HG03039 (cell line): ENCODE measurements around the gene PABPC1L.
A peak's percentile ranks its signal among the peaks of the same experiment; 100 is the strongest.
"Not testable (repeated sequence)": the region's sequence is repeated elsewhere in the genome, so short reads cannot be mapped to it uniquely, and the experiment has no call there.

Experiments used
- ATAC-seq: cut with Tn5 transposase; IDR thresholded peaks from one replicate; pipeline ENCODE4 v1.9.1; 2021; ENCODE audit warnings: mild to moderate bottlenecking, moderate library complexity; ENCODE audit not compliant: unreplicated experiment

The PABPC1L gene

DNA sequence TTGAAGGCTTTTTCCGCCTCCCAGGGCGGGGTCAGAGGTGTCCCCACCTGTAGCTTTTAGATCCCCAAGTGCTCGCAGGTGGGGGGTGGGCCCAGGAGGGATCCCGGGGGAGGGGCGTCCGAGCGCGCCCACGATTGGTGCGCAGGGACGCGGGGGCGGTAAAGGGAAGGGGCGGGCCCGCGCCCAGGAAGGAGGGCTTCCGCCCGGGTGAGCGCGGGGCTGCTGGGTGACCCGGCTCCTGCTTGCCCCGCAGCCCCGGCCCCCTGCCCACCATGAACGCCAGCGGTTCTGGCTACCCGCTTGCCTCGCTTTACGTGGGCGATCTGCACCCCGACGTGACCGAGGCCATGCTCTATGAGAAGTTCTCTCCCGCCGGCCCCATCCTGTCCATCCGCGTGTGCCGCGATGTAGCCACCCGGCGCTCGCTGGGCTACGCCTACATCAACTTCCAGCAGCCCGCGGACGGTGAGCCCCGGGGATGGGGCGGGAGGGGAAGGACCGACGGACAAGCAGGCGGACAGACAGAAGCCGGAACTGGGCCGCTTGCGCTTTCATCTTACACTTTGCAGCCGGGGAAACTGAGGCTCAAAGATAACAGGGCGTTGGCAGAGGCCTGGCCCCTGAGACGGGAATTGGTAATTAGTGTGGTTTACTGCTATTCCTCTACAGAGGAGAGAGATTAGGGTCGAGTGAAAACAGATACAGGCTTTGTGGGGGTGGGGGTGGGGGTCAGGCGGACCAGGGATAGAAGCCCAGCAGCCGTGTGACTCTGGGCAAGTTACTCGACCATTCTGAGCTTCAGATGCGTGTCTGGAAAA, at the start of gene PABPC1L:
Gene PABPC1L (plus strand): TSS at position 189 of the 818 bp plus-strand sequence. CDS start 84 bp downstream, at position 273.
- ATAC-seq = peak; percentile 78

DNA sequence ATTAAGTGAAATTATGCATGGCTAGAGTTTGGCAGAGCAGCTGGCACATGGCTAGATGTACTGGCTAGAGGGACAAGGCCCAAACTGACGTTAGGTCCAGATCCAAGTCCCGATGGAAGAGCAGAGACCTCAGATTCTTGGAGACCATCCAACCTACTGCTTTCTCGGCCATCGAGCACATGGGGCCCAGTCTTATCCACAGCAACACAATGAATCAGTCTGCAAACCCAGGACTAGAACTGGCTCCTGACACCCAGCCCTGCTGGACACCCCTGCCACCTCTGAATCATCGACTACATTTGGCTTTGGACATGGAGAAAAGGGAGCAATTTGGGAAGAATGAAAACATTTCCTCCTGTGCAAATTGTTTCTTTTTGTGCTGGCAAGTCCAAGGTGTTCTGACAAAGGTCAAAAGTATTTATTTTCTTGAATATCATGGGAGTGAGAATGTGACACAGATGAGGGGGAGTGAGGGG, 48.3 kb upstream of the PABPC1L start:
- ATAC-seq = no peak

DNA sequence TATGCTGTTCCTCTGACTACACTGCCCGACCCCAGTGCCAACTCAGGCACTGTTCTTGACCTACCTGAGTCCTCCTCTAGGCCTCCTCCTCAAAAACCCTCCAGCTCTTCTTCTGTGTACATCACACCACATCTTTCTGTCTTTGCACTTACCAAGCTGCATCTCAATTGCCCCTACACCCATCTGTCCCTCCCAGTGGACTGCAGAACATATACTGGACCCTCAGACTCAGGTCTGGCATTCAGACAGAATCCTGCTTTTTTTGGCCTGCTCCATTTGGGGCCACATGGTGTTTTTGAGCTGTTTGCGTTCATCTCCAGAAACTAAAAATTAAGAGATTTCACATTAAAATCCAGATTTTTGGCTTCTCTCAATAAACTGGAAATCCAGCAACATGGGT, 47.6 kb upstream of the PABPC1L start:
- no peak for ATAC-seq

DNA sequence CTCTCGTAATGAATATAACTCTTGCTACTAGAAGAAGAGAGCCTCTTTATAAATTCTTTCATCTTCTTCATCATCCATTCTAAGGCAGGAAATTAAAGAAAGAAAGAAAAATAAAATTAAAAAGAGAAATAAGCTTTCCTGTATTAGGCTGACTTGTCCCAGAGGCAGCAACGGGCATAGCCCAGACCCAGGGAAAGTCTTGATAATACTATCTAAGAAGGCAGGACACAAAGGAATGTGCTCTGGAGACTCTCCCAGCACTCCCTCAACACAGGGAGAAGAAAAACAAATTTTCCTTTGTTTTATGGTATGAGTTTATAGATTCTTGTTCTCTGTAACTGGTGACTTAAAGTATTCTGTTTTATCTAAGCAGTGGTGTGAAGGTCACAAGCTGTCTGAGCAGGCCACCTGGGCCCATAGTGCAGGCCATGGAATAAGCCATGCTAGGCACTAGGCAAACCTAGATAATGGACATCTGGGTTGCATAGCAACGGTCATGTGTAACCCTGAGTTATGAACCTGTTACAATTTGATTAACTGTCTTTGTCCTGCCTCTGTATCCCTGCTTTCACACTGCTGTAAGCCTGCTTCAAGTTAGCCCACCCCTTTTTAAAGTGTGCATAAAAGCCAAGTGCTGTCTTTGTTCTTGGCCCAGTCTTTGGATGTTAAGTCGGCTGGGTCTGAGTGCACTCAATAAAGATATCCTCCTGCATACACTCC, 46.3 kb upstream of the PABPC1L start:
- ATAC-seq = not testable (repeated sequence)

DNA sequence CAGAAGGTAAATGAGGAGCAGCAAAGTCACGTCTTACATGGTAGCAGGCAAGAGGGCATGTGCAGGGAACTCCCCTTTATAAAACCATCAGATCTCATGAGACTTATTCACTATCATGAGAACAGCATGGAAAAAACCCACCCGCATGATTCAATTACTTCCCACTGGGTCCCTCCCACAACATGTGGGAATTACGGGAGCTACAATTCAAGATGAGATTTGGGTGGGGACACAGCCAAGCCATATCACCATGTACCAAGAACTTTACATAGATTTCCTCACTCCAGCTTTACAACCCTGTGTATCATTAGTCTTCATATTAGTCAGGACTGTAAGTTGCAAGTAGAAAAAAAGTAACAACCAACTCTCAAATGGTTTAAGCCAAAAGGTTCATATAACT, 45.4 kb upstream of the PABPC1L start:
- ATAC-seq = not testable (repeated sequence)

DNA sequence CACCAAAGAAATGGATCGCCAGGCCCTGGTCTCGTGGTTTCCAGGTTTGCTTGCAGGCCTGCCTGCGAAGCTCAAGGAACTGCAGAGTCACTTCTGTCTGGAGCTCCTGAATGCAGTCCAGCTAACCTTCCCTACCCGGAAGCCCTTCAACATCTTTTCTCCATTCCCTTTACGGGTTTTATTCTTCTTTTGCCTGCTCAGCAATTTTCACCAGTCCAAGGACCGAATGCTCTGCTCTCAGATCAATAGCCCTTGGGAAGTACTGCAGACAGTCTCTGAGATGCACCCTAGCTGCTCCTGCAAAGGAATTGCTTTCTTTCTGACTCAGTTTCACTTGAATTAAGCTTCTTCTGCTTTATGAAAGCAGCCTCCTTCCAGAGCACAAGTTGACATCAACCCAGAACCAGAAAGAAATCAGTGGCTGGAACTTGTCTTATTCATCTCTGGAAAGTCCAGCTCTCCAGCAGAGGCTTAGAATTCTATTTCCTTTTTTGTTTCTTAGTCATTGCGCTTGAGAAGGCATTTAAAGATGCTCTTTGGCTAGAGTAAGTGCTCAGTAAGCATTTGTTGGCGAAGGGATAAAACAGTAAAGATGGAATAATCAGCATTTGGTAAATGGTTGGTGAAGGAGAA, 43.0 kb upstream of the PABPC1L start:
- no peak for ATAC-seq

DNA sequence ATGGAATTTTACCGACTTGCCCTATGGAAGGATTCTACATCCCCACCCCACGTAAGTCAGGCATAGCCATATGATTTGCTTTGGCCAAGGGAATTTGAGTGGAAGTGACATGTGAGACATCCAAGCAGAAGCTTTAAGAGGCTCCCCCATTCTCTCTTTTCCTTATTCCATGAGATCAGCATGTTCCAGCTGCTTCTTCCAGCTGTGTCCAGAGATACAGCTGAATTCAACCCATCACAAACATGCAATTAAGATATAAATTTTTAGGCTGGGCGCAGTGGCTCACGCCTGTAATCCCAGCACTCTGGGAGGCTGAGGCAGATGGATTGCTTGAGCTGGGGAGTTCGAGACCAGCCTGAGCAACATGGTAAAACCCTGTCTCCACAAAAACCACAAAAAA, 40.4 kb upstream of the PABPC1L start:
- no peak for ATAC-seq

DNA sequence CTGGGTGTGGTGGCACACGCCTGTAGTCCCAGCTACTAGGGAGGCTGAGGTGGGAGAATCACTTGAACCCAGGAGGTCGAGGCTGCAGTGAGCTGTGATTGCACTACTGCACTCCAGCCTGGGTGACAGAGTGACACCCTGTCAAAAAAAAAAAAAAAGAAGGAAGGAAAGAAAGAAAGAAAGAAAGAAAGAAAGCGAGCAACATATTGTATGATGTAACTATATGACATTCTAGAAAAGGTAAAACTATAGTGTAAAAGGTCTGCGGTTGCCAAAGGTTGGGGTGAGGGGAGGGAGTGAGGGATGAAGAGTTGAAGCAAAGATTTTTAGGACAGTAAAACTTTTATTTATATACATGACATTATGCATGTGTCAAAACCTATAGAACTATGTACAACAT, 27.5 kb upstream of the PABPC1L start:
- ATAC-seq = not testable (repeated sequence)

DNA sequence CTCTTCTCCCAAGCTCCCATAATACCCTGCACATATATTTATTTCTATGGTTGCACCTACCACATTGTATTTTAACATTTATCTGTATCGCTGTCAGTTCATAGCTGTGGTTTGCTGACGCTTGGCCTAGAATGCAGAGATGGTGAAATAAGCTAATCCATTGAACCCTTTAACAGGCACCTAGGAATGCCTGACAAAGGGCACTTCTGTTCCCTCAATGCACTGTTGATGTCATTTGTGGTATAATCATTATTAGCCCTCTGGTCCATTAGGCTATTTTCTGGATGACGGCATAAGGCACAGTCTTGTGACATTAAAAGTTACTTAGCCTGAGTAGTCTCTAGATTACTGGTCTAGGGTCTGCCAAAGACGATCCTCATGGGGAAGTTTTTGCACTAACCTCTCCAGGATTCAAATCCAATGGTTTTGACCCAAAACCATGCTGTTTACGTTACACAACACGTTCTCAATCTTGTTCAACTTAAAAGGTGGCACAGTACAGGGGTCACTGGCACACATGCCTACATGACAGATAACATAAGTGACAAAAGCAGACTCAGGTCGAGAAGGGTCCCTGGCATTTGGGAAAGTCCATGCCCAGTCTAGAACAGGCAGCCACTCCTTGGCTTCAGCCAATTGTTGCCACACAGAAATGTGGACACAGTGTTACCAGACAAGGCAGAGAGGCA, 26.5 kb upstream of the PABPC1L start:
- ATAC-seq = no peak

DNA sequence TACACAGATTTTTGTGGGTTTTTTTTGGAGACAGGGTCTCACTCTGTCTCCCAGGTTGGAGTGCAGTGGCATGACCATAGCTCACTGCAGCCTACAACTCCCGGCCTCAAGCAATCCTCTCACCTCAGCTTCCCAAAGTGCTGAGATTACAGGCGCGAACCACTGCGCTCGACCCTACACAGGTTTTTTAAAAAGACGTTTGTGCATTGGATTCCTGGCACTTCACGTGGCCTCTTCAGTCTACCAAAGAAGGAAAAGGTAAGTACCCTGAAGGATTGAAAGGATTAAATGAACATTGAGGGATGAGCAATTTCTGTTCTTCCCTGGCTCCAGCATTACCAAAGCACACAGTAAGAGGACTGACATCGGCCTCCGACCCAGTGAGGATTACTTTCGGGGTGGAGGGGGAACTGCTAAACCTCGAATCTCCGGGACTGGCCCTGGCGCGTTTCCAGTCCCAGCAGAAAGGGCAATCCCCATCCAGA, 24.9 kb upstream of the PABPC1L start:
- no peak for ATAC-seq

DNA sequence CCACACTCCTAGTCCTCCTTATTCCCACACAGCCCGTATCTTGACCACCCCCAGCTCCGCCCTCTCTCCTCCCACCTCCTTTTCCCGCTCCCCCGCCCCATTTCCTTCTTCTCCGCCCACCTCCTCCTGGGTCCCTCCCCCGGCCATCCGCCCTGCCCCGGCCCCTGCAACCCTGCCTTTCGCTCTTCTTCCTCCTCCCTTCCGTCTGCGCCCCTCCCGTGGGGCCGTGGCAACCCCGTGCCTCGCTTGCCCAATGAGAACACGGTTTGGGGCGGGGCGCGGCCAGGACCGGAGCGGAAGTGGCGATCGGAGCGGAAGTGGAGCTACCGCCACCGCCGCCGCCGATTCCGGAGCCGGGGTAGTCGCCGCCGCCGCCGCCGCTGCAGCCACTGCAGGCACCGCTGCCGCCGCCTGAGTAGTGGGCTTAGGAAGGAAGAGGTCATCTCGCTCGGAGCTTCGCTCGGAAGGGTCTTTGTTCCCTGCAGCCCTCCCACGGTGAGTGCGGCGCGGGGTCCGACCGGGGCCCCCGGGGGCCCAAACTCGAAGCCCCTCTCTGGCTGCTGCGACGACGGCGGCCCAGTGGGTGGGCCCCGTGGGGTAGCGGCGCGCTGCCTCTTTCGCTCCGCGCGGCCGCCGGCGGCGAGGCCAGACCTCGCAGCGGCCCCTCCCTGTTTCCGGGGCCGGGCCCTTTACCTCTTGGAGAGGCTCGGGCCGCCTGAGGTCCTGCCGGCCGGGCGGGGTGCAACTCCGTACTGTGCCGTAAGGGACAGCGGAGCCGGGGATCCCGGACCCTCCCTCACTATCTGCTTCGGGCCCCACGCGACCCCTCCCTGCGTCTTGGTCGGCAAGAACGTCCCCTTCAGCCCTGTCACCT, 24.2 kb upstream of the PABPC1L start, which contains the start of gene YWHAB:
Gene YWHAB (plus strand): TSS at position 314 of the 874 bp plus-strand sequence. CDS start 15,829 bp downstream, outside the sequence.
- ATAC-seq = peak; percentile 91

DNA sequence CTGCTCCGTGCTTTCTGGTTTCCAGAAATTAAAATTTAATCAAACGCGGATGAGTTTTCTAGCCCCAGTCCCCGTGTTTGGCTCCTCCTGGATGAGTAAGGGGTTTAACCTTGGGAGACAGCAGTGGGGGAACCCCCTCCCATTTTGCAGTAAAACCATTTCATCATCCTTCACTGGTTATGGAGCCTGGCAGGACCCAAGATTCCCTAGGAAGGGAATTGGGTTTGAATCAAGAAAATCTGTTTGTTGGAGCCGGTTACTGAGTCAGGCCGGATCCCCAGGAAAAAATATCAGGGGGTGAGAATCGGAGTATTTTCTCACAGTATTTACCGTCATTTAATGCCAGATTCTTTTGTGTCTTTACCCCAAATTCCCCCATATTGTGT, 23.6 kb upstream of the PABPC1L start:
- no peak for ATAC-seq

DNA sequence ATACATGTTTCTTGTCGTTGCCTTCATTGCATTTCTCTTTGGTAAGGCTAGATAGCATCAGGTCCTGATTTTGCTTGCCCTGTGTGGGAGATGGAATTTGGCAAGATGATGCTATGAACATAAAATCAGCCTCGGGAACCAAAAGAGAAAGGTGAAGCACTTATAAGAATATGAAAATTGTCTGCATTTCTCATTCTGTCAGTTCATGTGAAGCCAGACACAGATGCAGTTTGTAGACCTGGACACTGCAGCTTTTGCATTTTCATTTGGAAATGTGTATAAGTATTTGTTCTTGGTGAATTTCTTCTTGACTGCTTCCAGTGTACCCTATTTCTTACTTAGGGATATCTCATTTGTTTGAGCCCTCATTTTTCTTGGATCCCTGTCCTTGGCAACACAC, 23.0 kb upstream of the PABPC1L start:
- ATAC-seq = no peak

DNA sequence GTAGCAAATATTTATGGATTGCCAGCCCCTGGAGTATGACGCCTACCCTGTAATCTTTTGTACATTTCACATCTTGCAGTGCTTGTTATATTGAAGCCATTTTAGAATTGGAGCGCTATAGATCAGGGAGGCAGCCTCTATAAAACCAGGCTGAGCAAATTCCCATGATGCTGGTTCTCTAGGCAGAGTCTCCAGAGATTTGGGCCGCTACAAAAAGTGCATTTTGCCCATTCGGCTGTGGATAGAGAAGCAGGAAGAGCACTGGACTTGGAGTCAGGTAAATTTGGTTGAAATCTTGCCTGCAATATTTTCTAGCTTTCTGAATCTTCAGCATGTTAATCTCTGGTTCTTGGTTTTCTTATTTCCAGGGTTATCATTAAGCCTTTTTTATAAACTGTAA, 22.4 kb upstream of the PABPC1L start:
- ATAC-seq = no peak

DNA sequence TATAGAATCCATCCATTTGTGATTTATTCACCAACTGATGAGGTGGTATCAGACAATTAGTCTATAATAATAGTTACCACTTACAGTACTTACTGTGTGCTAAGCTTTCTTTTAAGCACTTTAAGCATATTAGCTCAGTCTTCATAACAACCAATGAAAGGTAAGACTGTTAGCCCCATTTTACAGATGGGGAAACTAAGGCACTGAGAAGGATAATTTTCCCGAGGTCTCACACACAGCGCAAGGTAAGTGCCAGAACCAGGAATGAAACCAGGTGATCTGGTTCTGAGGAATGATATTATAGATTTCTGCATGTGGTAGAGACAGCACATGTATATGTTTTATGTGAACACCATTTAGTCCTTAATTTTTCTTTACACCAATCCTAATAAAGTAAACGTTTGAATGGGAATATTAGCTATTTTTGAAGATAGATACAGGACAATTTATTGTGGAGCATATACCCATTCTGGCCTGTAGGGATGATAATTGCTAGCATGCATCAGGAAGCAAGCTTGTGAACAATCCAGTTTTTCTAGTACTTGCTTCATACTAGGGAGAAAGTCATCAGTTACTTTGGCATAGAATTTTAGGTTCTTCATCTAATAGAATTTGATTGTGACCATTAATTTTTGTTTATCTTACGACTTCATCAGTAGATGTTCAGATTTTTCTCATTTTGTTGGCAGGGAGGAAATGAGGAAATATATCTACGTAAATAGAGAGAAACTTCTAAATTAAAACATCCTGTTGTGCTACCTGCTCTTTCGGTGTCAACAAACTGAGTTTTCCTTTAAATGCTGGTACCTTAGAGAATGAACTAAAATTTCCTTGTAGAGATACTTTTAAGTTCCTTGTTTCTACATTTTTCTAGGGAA, 21.4 kb upstream of the PABPC1L start:
- no peak for ATAC-seq

DNA sequence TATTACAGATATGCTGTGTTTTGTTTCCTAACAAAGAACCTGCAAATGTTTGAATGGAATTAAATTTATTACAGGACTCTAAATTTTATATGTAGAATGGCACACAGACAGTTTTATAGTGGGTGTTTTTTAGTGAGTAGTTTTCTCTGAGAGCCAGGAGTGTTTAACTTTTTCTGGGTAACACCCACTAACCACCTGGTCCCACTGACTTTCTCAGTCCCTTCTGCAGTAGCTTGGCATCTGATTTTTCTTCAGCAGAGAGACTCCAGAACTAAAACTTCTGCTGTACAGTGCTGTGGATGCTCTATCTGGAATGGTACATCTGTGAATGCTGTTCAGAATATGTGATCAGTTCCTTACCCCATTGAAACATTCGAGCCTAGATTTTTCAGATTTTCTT, 18.0 kb upstream of the PABPC1L start:
- ATAC-seq = no peak

DNA sequence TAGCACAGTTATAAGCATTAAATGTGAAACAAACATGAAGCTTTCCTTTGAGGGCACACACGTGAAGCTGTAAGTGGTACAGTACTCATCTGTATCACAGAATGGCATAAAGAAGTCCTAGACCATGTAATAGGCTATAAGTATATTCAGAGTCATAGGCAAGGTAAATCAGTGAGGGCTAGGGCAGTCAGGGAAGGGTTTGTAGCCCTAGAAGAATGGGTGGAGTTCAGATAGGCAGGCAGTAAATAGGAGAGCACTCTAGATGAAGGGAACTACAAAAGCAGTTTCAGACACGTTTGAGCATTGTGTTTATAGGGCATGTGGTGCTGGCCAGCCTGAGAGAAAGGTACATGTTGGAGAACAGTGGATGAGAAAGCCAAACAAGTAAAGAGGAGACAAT, 14.9 kb upstream of the PABPC1L start:
- no peak for ATAC-seq

DNA sequence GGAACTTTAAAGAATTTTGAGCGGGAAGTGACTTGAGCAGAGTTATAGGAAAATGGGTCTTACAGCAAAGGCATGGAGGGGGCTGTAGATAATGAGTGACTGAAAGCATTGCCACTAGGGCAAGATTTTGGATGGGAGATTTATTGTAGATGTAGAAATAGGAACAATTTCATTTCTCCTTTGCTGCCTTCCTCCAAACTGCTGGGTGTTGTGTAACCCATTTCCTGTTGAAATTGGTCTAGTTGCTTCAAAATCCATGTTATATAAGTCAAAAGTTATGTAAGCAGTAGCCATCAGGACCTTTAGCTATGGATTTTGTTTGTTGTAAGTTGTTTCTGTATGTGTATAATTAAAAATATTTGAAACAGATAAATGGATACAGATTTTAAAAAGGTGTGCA, 13.3 kb upstream of the PABPC1L start:
- no peak for ATAC-seq

DNA sequence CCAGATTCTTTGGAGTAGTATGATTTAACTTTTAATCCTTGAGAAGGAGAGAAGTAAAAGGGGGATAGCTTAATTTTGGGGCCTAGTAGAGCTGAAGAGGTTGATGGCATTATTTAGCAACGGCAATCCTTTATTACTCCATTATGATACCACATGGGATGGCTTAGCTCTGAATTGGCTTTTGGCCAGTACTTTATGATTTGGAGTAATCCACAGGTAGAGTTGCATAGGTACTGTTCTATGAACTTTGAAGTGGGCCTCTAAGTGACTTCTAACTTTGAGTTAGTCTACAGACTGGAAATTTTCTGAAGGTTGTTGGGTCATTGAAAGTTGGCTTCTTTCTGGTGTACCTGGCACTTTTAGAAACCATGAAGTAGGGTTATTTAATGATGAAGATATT, 12.7 kb upstream of the PABPC1L start:
- ATAC-seq = no peak
